ENCODE measurements around the gene OSGIN1. TPM values are rescaled to one million over a fixed set of nuclear protein-coding genes. Genes with fewer than 3 reads are reported as not detected.

Gene OSGIN1
- total and polyA plus RNA-seq, 2 of the 8 experiments (the other 6 are each of a cell fraction or from before 2014, with no cell fraction given) = 0.58 to 0.76 TPM

- ChIA-PET CTCF (ENCODE audit: partially characterized antibody) (interaction anchor here (0.7 to 1.5 kb wide), 5 partner anchors 10 to 51 kb away, joined by 3 to 4 read pairs (median 3); no protein-coding TSS in a partner anchor), POLR2A (ENCODE audit: partially characterized antibody) (interaction anchor here (1.2 kb wide), 1 partner anchor 11 kb away, joined by 4 read pairs; no protein-coding TSS in a partner anchor)
- H2BK12ac ChIP-seq (ENCODE audit: low read depth, low read length) = no peak overlapping the region
- H3K4me1 ChIP-seq (replicated peaks in 1 of 4; ENCODE audit: control insufficient read depth in 3 of 4, insufficient read depth in 4 of 4, low read length in 3 of 4) = peaks cover 2 to 12% (median 7%) of the 10 kb centered on the region in 4 experiments; a peak in 5 of 7 replicates
- TF ChIP-seq CHD2 (IDR thresholded peaks at IDR 0.05; ENCODE audit: low read length) = no peak
- TF ChIP-seq YY1 (IDR thresholded peaks at IDR 0.05; ENCODE audit: low read depth, low read length) = no peak
- no peak for TF ChIP-seq SIRT6 (IDR thresholded peaks at IDR 0.05; ENCODE audit: low read length)
- no peak for TF ChIP-seq GABPA (IDR thresholded peaks at IDR 0.05; ENCODE audit: borderline replicate concordance, insufficient read depth, low read length)
- no peak for TF ChIP-seq TCF12 (IDR thresholded peaks at IDR 0.05; ENCODE audit: low read depth, low read length)
- no peak for TF ChIP-seq TAF7 (optimal IDR thresholded peaks at IDR 0.05; ENCODE audit: borderline replicate concordance, low read depth, low read length)
- H2BK20ac ChIP-seq (ENCODE audit: low read length) = no peak overlapping the region
- FAIRE-seq (no peak), DNase-seq (ENCODE audit: low read depth in 1 of 2, low spot score in 2 of 2) (no peak)
- H4K8ac ChIP-seq (ENCODE audit: extremely low read depth, insufficient read depth, low read length) = peak overlapping the region; percentile 51; the same call in 1 of the 2 replicates
- no peak overlapping the region for H2BK120ac ChIP-seq (replicated peaks; ENCODE audit: low read depth, low read length)
- H4K20me1 ChIP-seq (replicated peaks in 1 of 2; ENCODE audit: control insufficient read depth in 1 of 2, insufficient read depth in 2 of 2, low read length in 2 of 2) = peaks cover 0 to 2% of the 10 kb centered on the region in 2 experiments
- H2BK15ac ChIP-seq (ENCODE audit: low read length) = no peak overlapping the region
- H3K14ac ChIP-seq (ENCODE audit: insufficient read length) = no peak overlapping the region
- no peak overlapping the region for H3K4me3 ChIP-seq (ENCODE audit: extremely low read depth in 1 of 4, insufficient read depth in 2 of 4, low read depth in 3 of 4, low read length in 4 of 4)
- H3K9ac ChIP-seq (replicated peaks in 1 of 4; ENCODE audit: extremely low read depth in 1 of 4, low read depth in 3 of 4, low read length in 3 of 4) = no peak overlapping the region
- no peak overlapping the region for H2BK5ac ChIP-seq (ENCODE audit: low read depth, low read length)
- H3K56ac ChIP-seq (replicated peaks; ENCODE audit: insufficient read length, low read depth, low read length) = no peak overlapping the region
- H4K91ac ChIP-seq (replicated peaks; ENCODE audit: insufficient read length, low read length) = no peak overlapping the region
- H3K23ac ChIP-seq (ENCODE audit: insufficient read length) = no peak overlapping the region
- no peak overlapping the region for H3K4me2 ChIP-seq (ENCODE audit: insufficient read depth in 1 of 2, low read depth in 2 of 2, low read length in 2 of 2)
- no peaks in the 10 kb centered on the region; a peak in 1 of 4 replicates for H3K9me3 ChIP-seq (ENCODE audit: insufficient read depth in 2 of 2, low read depth in 1 of 2, low read length in 1 of 2)
- no peaks in the 10 kb centered on the region for H3K79me1 ChIP-seq (ENCODE audit: low read depth, low read length)
- H3K36me3 ChIP-seq (ENCODE audit: control insufficient read depth in 2 of 4, insufficient read depth in 4 of 4, low read length in 3 of 4) = no peaks in the 10 kb centered on the region
- H3K4ac ChIP-seq (replicated peaks; ENCODE audit: insufficient read length, low read depth, low read length) = no peak overlapping the region
- WGBS, 2 experiments (ENCODE audit: extremely low coverage in 1 of 2, insufficient coverage in 1 of 2, insufficient read length in 1 of 2, insufficient replicate concordance in 2 of 2, low coverage in 1 of 2, low lambda C conversion rate in 2 of 2, missing lambda C conversion rate in 1 of 2) = 88% methylated on average over 13 of the region's 13 CpGs; no CpG with 5 or more reads in 1 of the 2 experiments
- H3K79me2 ChIP-seq (ENCODE audit: control insufficient read depth in 1 of 2, insufficient read depth in 2 of 2, low read length in 2 of 2) = no peaks in the 10 kb centered on the region
- H4K5ac ChIP-seq (ENCODE audit: insufficient read length, low read depth, low read length) = no peak overlapping the region
- H3K27me3 ChIP-seq (replicated peaks in 1 of 4; ENCODE audit: control insufficient read depth in 3 of 4, extremely low read depth in 1 of 4, insufficient read depth in 3 of 4, low read length in 3 of 4) = no peaks in the 10 kb centered on the region
- no peak overlapping the region for H3K27ac ChIP-seq (ENCODE audit: low read depth, low read length)
- H3K18ac ChIP-seq (ENCODE audit: extremely low read depth, low read length) = no peak overlapping the region
- H2AK5ac ChIP-seq (ENCODE audit: low read depth, low read length) = no peak overlapping the region
- no peak overlapping the region for H2AFZ ChIP-seq (ENCODE audit: low read length)
- H3K23me2 ChIP-seq (ENCODE audit: low read depth, low read length) = no peaks in the 10 kb centered on the region
Measured at GRCh38 chr16:83998091-83998490, 45.1 kb downstream of the OSGIN1 start.

Data from H1 (cell line).